GM23248 (cell line): ENCODE results near the gene HSPA1L.

Experiments used
- EZH2 ChIP-seq: fragments of 200-600 bp; sonication (generic); IDR thresholded peaks from 2 replicates; pipeline ENCODE4 v1.6.1; 2018; ENCODE audit warnings: antibody characterized with exemption, mild to moderate bottlenecking; ENCODE audit not compliant: insufficient read depth, poor library complexity, severe bottlenecking
- EZH2phosphoT487 ChIP-seq: fragments of 200-600 bp; sonication (generic); IDR thresholded peaks from 2 replicates; pipeline ENCODE4 v1.6.1; 2018; ENCODE audit warnings: antibody characterized with exemption, moderate library complexity, mild to moderate bottlenecking, low read depth; ENCODE audit not compliant: insufficient read depth

GRCh38 chr6:31770860-31771259, 44.2 kb downstream of the HSPA1L start:
- TF ChIP-seq EZH2phosphoT487, result no peak
- no peak for TF ChIP-seq EZH2
